ENCODE data around the gene HSPA4.
A peak's percentile ranks its signal among the peaks of the same experiment; 100 is the strongest.

Gene HSPA4

GRCh38 chr5:133062276-133062675, 10.5 kb downstream of the HSPA4 start:
- DNase-seq (ENCODE audit: low read depth), result no peak
- TF ChIP-seq CTCF (conservative IDR thresholded peaks at IDR 0.05; ENCODE audit: control insufficient read depth, insufficient read depth, low read depth, low read length), result no peak

DNA sequence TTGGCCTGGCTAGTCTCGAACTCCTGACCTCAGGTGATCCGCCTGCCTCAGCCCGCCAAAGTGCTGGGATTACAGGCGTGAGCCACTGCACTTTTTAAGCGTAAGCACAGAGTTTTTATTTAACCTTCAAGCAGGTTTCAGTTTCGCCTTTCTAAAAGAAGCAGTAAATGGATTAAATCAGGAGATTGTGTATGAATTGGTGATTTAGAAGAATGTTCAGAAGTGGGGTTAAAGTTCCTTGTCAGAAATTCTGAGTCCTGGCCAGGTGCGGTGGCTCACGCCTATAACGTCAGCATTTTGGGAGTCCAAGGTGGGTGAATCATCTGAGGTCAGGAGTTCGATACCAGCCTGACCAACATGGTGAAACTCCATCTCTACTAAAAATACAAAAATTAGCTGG, 12.2 kb downstream of the HSPA4 start:
- peak; percentile 27 for DNase-seq (ENCODE audit: low read depth)
- TF ChIP-seq CTCF (conservative IDR thresholded peaks at IDR 0.05; ENCODE audit: control insufficient read depth, insufficient read depth, low read depth, low read length), result no peak
- no peak overlapping the region for H3K4me3 ChIP-seq (ENCODE audit: control insufficient read depth, low read depth, low read length)

More at GRCh38 chr5:133062276-133062675, 10.5 kb downstream of the HSPA4 start:
- no peak overlapping the region for H3K4me3 ChIP-seq (ENCODE audit: control insufficient read depth, low read depth, low read length)

DNA sequence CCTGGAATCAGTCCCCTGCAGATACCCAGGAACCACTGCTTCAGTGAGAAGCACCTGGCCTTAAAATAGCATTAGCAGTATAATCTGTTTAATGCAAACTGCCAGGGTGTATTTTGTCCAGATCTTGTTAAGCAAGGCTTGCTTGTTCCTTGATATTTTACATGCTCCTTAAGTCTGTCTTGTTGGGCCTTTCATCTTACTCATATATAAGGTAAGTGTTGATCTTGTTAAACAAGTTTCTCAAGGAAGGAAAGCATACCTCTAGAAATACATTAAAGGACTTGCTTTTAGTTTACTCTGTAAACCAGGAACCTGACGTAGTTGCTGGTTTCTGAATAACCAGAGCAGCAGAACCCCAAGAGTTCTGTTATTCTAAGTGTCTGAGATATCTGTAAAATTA, 13.7 kb downstream of the HSPA4 start:
- no peak for TF ChIP-seq CTCF (conservative IDR thresholded peaks at IDR 0.05; ENCODE audit: control insufficient read depth, insufficient read depth, low read depth, low read length)
- H3K4me3 ChIP-seq (ENCODE audit: control insufficient read depth, low read depth, low read length), result no peak overlapping the region
- DNase-seq (ENCODE audit: low read depth), result no peak

DNA sequence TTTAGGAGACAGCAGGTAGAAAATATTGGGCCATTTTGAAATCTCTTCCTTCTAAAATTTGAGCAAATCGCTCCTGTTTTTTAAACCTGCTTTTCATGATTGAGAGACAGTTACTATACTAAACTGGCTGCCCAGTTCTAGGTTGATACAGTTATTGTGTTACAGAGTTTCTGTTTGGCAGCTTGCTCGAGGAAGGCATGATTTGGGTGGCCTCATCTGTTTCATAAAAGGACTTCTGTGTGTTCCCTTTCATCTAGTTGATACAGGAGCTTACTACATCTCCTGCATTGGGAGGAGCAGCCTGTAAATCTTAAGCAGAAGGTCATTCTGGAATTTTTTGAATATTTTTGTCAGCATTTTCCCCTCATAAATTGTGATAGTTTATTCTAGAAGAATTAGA, 14.2 kb downstream of the HSPA4 start:
- no peak for DNase-seq (ENCODE audit: low read depth)
- TF ChIP-seq CTCF (conservative IDR thresholded peaks at IDR 0.05; ENCODE audit: control insufficient read depth, insufficient read depth, low read depth, low read length), result no peak
- no peak overlapping the region for H3K4me3 ChIP-seq (ENCODE audit: control insufficient read depth, low read depth, low read length)

GRCh38 chr5:133072021-133072420, 20.2 kb downstream of the HSPA4 start:
- no peak for TF ChIP-seq CTCF (conservative IDR thresholded peaks at IDR 0.05; ENCODE audit: control insufficient read depth, insufficient read depth, low read depth, low read length)
- H3K4me3 ChIP-seq (ENCODE audit: control insufficient read depth, low read depth, low read length), result no peak overlapping the region
- no peak for DNase-seq (ENCODE audit: low read depth)

DNA sequence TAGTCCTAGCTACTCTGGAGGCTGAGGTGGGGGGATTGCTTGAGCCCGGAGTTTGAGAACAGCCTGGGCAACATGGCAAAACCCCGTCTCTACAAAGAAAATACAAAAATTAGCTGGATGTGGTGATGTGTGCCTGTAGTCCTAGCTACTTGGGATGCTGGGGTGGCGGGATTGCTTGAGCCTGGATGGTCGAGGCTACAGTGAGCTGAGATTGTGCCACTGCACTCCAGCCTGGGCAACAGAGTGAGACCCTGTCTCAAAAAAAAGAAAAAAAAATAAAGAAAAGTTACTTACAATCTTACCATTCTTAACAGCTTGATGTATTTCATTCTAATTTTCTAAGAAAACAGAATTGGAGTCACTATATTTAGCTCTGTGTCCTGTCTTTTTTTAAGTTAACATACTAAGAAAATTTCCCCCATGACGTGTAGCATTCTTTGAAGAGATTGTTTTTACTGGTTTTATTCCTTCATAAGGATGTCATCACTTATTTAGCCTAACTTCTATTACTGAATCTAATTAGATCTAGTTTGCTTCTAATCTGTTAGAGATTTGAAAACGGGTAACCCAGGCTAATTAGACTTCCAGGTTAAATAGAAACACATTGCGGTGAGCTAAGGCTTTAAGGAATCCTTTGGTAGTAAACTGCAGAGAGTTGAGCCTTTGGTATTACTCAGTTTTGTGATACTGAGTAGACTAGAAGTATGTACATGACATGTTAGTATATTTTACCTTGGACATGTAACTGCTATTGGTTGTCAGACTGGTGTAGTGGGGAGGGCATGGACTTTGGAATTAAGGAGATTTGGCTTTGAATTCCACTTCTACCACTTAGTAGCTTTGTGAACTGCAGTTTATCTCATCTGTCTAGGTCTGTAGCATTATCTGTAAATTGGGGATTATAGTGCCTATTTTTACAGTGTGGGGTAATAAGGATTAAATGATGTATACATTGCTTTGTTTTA, 24.0 kb downstream of the HSPA4 start:
- DNase-seq (ENCODE audit: low read depth), result no peak
- no peak overlapping the region for H3K4me3 ChIP-seq (ENCODE audit: control insufficient read depth, low read depth, low read length)
- TF ChIP-seq CTCF (conservative IDR thresholded peaks at IDR 0.05; ENCODE audit: control insufficient read depth, insufficient read depth, low read depth, low read length), result no peak

All from fibroblast of mammary gland (primary cell).